ENCODE measurements around the gene VASN.

The VASN gene

DNA sequence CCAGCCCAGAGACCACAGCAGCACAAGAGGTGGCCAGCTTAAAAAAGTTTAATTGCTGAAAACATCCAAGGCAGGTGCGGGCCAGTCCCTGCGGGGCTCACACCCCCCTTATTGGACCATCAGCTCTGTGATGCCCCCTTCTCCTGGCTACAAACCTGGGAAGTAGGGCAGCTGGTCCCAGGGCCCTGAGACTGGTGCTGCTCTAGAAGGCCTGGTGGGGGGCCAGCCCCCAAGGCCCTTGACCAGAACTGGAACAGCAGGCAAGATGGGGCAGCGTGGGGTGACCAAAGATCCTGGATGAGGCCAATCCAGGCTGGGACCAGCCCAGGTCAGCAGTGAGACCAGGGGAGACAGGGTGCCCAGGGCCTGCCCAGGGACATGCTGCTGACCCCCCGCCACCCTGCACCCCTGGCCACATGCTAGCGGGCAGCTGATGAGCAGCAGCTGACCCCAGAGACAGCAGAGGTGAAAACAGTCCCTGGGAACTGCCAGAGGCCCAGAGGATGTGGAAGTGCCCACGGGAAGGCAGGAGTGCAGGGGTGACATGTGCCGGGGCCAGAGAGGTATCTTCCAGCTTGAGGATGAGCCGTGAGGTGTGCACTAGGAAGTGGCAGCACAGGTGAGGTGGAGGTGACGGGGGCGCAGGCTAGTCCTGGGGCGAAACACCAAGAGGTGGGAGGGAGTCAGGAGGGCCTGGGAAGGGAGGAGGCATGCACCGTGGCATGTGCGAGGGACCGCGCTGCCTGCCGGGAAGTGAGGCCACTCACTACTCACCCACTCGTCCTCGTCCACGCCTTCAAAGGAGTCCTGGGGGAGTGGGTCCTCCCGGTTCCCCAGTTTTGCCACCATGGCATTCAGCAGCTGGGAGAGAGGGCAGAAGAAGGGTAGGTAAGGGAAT lies 16.9 kb upstream of the VASN start:
- DNase-seq (ENCODE audit: low read depth) = no peak

DNA sequence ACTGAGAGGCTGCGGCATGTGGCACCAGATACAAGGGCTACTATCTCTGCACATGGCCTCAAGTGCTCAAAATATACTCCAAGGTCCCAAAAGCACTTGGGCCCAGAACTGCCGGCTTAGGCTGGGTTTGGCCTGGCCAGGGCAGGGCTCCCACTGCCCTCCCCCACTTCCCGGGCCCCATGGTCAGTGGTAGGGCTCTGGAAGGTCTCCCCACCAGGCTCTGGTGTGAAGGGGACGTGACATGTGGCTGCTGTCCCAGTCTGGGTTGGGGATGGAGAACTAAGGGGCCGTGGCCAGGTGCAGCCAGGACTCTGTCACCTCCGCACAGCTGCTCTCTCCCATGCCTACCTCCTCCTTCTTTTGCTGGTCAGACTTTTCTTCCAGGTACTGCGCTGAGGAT lies 14.8 kb upstream of the VASN start:
- DNase-seq (ENCODE audit: low read depth) = no peak

DNA sequence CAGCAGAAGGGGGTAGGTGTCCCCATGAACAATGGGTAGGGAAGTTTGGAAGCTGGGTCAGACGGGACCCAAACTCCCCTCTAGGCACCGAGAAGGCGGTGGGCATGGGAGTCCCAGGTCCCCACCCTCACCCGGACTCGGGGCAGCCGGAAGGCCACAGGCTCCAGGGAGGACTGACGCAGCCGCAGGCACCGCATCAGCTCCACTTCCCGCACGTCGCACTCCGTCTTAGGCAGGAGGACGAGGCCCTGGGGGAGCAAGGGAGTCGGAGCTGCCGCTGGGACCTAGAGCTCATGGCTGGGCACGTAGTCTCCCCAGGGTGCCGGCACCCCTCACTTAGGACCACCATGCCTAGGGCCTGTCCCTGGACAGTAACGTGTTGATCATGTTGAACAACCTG lies 13.4 kb upstream of the VASN start:
- no peak for DNase-seq (ENCODE audit: low read depth)

DNA sequence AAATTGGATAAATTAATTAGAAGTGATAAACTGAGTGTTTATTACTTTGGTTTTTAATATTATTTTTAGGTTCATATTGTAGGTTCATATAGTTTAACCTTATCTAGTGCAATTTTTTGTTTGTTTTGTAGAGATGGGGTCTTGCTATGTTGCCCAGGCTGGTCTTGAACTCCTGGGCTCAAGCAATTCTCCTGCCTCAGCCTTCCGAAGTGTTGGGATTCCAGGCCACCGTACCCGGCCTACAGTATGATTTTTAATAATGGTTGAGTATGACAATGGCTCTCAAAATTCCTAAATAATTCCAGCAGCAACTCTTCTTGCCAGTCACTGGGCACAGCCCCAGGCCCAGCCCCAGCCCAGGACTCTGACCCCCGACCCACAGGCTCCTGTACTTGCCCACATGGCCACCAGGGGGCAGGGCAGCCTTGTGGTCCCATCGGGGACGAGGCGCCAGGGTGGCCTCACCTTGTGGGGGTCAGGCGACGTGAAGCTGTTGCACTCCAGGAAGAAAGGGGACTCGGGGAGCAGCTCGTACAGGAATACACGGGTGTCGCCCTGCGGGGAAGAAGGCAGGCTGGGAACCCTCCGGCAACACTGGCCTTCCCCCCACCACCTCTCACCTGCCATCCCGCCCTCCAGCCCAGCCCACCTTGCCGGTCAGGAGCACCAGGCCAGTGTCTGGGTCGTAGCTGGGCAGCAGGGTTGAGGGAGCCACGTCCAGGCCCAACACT lies 12.7 kb upstream of the VASN start:
- no peak for DNase-seq (ENCODE audit: low read depth)

DNA sequence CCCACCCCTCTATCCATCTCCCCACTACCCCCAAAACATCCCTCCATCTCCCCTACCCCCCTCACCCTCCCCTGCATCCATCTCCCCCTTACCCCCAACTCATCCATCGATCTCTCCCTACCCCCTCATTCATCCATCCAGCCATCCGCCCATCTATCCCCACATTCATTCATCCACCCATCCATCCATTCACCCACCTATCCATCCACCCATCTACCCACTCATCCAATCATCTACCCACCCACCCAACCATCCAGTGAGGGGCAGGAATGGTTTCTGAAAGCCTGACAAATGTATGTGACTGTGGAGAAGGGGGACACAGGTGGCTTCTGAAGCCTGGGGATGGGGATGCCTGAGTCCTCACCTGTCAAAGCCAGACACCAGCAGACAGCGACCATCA lies 11.7 kb upstream of the VASN start:
- no peak for DNase-seq (ENCODE audit: low read depth)

DNA sequence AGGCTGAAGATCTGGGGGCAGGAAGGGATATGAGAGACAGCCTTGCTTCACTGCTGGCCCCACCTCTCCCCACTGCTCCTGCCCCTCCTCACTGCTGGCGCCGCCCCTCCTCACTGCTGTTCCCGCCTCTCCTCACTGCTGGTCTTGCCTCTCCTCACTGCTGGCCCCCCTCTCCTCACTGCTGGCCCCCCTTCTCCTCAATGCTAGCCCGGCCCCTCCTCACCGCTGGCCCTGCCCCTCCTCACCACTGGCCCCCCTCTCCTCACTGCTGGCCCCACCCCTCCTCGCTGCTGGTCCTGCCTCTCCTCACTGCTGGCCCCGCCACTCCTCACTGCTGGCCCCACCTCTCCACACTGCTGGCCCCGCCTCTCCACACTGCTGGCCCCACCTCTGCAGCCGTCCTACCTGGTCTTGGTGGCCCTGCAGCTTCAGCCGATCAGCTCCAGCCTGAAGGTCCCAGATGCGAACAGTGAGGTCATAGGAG lies 11.1 kb upstream of the VASN start:
- DNase-seq (ENCODE audit: low read depth) = no peak

DNA sequence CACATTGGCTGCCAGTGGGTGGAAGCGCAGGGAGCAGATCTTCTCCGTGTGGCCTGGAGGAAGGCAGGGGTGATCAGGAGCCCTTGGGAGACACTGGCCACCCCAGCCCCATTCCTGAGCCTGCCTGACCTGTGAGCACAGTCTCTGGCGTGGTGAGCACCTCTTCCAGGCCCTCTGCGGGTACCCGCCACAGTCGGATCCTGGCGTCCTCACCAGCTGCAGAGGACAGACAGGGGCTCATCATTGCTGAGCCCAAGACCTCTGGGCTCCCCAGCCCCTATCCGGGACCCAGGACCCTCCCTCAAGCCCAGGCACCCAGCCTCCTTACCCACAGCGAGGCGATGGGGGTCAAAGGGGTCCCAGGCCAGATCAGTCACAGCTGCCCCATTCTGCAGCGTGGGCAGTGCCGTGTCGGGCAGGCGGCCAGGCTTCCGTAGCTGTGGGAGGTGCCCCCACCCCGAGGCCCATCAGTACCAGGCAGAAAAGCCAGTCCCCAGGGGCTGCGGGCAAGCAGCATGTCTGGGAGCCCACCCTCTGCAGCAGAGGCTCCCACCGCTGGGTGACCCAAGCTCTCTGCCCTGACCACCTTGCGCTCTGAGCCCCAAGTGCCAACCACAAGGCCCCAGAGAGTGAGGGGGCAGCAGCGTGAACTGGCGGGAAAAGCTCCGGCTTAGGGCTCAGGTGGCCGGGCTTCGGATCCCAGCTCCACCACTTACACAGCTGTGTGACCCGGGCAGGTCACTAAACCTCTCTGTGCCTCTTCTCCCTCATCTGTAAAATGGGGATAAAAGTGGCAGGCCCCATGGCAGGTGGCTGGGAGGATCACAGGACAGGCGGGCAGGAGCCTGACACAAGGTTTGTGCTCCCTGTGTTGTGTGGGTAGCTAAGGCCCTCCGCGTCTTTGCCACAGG lies 10.4 kb upstream of the VASN start:
- no peak for DNase-seq (ENCODE audit: low read depth)

DNA sequence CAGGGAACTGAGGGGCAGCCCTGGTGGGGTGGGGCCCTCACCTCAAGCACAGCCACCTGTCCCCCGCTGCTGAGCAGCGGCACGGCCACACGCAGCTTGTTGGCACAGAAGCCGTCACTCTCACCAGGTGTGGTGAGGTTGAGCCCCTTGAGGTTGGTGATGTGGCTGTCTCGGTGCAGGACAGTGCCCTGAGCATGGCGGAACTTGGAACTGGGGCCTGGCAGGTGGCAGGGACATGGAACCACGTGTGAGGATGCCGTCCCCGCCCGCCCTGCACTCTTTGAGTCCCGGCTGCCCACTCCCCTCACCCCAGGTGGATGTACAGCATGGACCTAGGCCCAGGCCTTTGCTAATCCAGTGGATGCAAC lies 9.7 kb upstream of the VASN start:
- DNase-seq (ENCODE audit: low read depth) = no peak

DNA sequence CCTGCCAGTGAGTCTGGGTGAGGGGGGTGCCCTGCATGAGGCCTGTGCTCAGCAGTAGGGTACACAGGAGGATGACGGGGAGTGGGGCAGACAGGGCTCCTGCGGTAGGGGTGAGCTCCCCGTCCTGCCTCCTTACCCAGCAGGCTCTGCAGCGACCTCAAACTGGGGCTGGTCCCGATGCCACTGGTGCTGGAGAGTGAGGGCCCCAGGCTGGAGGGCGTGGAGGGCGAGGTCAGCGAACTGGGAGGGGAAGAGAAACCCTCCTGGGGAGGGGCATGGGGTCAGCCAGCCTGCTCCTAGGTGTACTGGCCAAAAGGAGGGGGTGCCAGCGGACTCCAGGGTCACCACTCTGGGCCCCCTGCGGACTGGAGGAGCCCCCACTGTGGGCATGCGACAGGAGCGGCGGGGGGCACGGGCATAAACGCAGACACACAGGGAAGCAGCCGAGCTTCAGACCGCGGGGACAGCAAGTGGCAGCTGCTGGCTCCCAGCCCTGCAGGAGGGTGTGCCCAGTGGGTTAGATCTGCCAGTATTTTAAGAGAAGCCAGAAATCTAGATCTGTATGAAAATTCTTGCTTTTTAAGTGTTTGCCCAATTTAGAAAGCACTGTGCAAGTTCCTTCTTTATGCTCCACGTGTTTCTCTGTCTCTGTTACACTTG lies 9.0 kb upstream of the VASN start:
- no peak for DNase-seq (ENCODE audit: low read depth)

DNA sequence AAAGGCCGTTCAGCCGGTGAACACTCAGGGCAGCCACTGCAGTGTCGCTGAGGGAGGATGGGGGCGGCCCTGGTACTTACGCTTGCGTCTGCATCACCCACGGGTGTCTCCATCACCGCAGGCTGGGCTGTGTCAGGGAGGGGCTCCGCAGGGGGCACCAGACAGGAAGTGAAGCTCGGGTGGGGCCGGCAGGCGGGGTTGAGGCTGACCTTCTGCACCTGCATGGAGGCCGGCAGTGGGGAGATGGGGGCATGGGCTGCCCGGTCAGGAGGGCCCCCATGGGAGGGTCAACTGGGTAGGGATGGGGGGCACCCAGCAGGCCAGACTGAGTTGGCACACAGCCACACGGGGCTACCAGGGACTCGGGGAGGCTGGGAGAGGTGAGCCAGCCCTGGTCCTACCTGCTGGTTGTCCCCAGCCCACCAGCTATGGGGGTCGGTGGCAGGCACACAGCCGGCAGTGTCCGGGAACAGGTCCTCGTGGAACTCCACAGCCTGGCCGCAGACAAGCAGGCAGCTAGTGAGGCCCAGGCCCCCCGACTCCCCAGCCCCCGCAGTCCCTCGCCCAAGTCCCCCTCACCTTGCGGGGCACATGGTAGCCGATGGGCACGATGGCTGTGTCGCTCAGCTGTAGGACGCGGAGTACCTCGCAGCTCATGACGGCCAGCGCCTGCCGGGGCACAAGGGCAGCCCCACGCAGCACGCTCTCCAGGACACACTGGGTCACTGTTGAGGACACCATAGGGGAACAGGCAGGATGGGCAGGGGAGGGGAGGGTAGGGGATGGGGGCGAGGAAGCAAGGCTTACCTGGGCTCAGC lies 7.2 kb upstream of the VASN start:
- DNase-seq (ENCODE audit: low read depth) = no peak

DNA sequence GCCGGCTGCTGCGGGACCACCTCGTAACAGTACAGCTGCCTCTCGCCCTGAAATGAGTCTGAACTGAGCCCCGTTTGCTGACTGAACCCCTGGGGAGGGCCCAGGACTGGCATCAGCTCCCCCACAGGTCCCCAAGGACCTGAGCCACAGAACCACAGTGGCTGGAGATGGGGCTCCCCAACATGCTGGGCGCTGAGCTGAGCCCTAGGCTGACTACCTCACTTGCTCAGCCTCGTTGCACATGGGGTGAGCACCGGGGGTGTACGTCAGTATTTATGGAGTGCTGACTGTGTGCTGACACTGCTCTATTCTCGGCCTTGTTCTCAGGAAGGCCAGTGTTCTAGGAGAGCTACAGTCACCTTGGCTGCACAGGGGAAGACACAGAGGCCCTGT lies 6.6 kb upstream of the VASN start:
- no peak for DNase-seq (ENCODE audit: low read depth)

DNA sequence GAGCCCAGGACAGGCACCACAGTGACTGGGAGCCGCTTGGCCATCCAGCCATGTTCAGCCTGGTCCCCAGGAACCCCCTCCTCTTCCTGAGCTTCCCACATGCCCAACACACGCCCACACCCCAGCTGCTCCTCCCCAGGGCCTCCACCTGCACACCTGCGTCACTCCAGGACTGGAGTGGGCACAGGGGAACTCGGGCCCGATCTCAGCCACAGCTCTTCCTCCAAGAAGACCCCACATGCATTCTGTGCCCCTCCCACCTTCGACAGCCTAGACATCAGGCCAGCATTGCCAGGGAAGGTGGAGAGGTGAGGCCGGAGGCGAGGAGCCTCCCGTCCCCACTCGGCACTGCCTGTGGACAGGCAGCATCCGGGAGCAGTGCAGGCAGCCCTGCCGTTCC lies 6.0 kb upstream of the VASN start:
- DNase-seq (ENCODE audit: low read depth) = no peak

DNA sequence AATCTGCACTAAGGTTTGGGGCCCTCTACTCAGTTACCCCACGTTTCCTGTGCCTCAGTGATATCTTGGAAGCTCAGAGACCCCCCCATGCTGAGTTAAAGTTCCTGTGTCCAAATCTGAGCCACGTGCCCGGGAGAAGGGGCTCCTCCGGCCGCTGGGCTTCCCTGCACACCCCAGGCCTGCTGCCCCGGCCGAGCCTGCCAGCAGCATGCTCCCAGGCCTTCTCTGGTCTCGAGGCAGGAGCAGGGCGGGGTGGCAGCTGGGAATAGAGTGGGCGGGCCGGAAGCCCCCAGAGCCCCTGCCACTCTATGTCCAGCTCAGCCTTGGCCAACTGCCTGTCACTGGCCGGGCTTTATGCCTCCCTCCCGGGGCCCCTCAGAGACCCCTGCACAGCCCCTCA lies 5.6 kb upstream of the VASN start:
- no peak for DNase-seq (ENCODE audit: low read depth)

DNA sequence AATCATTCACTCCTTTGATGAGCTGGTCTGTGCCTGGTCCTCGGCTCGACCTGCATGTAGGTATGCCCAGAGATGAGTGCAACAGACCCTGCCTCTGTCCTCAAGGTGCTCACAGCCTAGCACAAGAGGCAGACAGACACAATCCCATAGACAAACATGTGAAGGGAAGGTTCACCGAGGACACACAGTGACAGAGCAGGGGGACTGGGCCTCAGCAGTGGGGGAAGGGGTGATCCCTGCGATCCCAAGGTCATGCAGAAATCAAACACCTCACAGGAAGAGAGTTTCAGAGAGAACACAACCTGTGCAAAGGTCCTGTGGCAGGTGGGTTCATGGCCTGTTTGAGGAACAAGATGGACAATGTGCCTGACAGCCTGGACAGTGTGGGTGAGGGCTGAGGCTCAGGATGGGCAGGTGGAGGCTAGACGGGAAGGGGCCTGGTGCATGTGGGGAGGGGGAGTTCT lies 4.2 kb upstream of the VASN start:
- DNase-seq (ENCODE audit: low read depth) = no peak

DNA sequence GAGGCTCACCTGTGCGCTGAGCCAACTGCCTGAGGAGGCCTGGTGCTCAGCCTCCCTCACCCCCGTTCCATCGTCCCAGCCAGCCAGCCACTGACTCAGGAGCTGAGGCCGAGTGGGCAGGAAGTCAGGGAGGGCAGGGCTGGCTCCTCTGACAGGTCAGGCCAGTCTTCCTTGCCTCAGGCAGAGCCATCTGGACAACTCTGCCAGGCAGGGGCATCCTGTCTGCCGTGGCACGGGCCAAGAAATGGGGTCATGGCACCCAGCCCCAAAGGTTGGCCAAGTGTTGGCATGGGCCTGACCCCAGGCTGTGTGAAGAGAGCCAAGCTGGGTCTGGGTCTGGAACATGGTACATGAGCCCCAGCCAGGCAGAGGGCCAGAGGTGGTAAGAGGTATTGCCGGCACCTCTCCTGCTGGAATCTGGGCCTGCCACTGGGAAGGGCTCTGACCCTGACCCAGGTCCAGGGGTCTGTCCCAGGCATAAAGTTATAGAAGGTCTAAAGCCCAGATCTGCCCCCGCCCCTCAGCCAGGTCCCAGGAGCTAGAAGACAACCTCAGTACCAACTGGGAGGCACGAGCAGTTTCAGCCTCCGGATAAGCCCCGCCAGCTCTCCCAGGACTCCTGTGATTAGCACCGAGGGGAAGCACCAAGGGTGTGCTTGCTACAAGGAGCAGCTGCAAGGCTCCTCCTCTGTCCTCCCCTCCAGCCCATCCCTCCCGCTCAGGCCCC lies 2.5 kb upstream of the VASN start:
- DNase-seq (ENCODE audit: low read depth) = no peak

DNA sequence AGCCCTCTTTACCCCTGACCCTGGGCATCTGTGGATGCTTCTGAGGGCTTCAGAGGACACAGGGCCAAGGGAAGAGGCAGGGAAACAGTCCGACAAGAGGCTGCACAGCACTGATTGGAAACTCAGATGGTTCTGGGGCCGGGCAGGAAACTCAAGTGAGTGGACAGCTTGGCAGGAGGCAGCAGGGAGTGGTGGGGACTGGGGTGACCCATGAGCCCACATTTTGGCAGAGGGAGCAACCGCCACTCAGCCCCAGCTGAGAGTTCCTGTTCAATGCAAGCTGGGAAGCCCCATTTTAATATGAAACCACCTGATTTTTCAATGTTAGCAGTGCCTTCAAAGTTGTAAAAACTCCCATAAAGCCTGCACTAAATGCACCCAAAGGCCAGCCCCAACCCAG lies 1.5 kb upstream of the VASN start:
- no peak for DNase-seq (ENCODE audit: low read depth)

DNA sequence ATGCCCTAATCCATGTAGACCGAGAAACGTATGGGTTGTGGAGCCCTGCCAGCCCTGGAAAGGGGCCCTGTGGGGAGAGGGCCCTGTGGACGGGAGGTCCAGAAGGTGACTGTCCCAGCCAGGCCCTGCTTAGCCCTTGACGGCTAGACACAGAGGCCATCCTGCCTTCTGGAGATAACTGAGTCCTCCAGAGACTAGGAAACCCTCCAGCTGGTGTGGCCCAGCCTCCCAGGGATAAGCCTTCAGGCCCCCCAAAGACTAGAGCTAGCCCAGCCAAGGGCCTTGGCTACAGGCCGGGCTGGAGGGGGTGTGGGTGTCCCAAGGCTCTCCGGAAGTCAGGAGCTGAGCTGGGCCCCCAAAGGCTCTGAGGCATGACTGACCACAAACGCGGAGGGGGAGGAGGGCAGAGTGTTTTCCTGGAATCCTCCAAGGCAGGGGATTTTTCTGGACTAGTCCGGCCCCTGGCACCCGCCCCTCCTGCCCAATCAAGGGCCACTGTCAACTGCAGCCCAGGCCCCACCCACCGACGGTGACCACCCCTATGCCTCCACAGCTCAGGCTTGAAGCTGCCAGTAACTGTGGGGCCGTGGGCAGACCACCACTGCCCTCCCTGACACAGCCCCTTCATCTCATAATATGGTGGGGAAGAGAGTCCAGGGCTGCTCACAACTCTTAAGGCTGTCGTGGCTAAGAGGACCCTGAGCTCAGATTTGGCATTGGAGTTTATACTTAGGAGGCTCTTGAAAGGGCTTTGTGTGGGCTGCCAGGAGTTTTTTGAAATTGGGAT lies 885 bp upstream of the VASN start:
- DNase-seq (ENCODE audit: low read depth) = no peak

DNA sequence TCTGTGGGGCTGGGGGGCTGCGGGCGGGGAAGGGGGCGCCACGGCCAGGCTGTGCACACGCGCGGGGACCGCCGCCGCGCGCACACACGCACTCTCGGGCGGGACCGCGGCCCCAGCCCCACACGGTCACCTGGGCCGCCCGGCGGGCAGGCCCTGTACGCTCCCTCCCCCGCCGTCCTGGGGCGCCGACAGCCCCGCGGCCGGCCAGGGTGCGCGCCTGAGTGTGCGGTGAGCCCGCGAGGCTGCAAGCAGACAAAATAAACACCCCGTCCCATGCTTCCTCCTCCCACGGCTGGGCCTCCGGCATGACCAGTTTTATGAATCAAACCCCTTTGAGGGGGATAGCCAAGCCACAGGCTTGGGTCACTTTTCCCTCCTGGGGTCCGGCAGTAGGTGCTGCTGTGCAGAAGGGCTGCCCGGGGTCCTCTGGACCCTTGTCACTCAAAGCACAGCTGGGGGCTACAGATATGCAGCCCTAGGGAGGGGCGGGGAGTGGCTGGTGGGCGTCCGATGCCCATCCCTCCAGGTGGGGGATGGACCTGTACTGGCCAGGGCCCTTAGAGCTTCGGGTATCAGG lies 441 bp downstream of the VASN start:
- no peak for DNase-seq (ENCODE audit: low read depth)

Data from HS-5 (cell line).